Measurements from ENCODE around the gene PTGFRN. TPM values are rescaled to one million over a fixed set of nuclear protein-coding genes. Genes with fewer than 3 reads are reported as not detected.

The PTGFRN gene
- total RNA-seq, 1 donor from 2014 or later: 80.0 TPM

GRCh38 chr1:116988908-116989307 is 79.2 kb downstream of the PTGFRN start:
- Mint-ChIP-seq H3K4me1 (ENCODE audit: unreplicated experiment) (peaks cover 21% of the 10 kb centered on the region), H3K27ac (no peak overlapping the region), H3K9me3 (peaks cover 10% of the 10 kb centered on the region), H3K27me3 (no peaks in the 10 kb centered on the region), H3K4me3 (no peak overlapping the region), H3K36me3 (peaks cover 62% of the 10 kb centered on the region)
- TF ChIP-seq CTCF (conservative IDR thresholded peaks at IDR 0.05): no peak
- no peak for DNase-seq (ENCODE audit: extremely low spot score, unreplicated experiment)

GRCh38 chr1:116989835-116990234 is 80.1 kb downstream of the PTGFRN start:
- Mint-ChIP-seq H3K4me1 (ENCODE audit: unreplicated experiment) (peaks cover 21% of the 10 kb centered on the region), H3K27me3 (no peaks in the 10 kb centered on the region), H3K4me3 (no peak overlapping the region), H3K36me3 (peaks cover 57% of the 10 kb centered on the region), H3K9me3 (peaks cover 10% of the 10 kb centered on the region), H3K27ac (no peak overlapping the region)
- TF ChIP-seq CTCF (conservative IDR thresholded peaks at IDR 0.05): no peak
- no peak for DNase-seq (ENCODE audit: extremely low spot score, unreplicated experiment)

GRCh38 chr1:116990612-116991151 is 81.0 kb downstream of the PTGFRN start:
- Mint-ChIP-seq H3K4me1 (ENCODE audit: unreplicated experiment) (peaks cover 21% of the 10 kb centered on the region), H3K9me3 (peaks cover 14% of the 10 kb centered on the region), H3K27ac (no peak overlapping the region), H3K4me3 (no peak overlapping the region), H3K36me3 (peaks cover 57% of the 10 kb centered on the region), H3K27me3 (no peaks in the 10 kb centered on the region)
- DNase-seq (ENCODE audit: extremely low spot score, unreplicated experiment): no peak
- TF ChIP-seq CTCF (conservative IDR thresholded peaks at IDR 0.05): no peak

- DNase-seq (ENCODE audit: extremely low spot score, unreplicated experiment): no peak
- Mint-ChIP-seq H3K4me1 (ENCODE audit: unreplicated experiment) (peaks cover 21% of the 10 kb centered on the region), H3K36me3 (peaks cover 53% of the 10 kb centered on the region), H3K9me3 (peaks cover 14% of the 10 kb centered on the region), H3K27ac (no peak overlapping the region), H3K4me3 (no peak overlapping the region), H3K27me3 (no peaks in the 10 kb centered on the region)
- no peak for TF ChIP-seq CTCF (conservative IDR thresholded peaks at IDR 0.05)
Measured at GRCh38 chr1:116991171-116991845, 81.6 kb downstream of the PTGFRN start.

- no peak for TF ChIP-seq CTCF (conservative IDR thresholded peaks at IDR 0.05)
Measured at GRCh38 chr1:116991918-116992317, 82.2 kb downstream of the PTGFRN start.

More at GRCh38 chr1:116991918-116992317, 82.2 kb downstream of the PTGFRN start:
- H3K27me3 Mint-ChIP-seq: no peaks in the 10 kb centered on the region
- peaks cover 21% of the 10 kb centered on the region for H3K4me1 Mint-ChIP-seq (ENCODE audit: unreplicated experiment)
- peaks cover 50% of the 10 kb centered on the region for H3K36me3 Mint-ChIP-seq
- H3K9me3 Mint-ChIP-seq: peaks cover 14% of the 10 kb centered on the region
- H3K4me3 Mint-ChIP-seq: no peak overlapping the region
- H3K27ac Mint-ChIP-seq: no peak overlapping the region
- DNase-seq (ENCODE audit: extremely low spot score, unreplicated experiment): no peak
